Neural progenitor cell (in vitro differentiated cells): Measurements from ENCODE around the gene VSTM5.

ENCODE experiments used
- EZH2 ChIP-seq: fragments of 200-600 bp; sonication (generic); IDR thresholded peaks from 2 replicates; pipeline ENCODE4 v1.6.1; 2017; ENCODE audit warnings: antibody characterized with exemption, mild to moderate bottlenecking, moderate library complexity
- EZH2phosphoT487 ChIP-seq: fragments of 200-600 bp; sonication (generic); IDR thresholded peaks from 2 replicates; pipeline ENCODE4 v1.6.1; 2017; ENCODE audit warnings: antibody characterized with exemption

DNA sequence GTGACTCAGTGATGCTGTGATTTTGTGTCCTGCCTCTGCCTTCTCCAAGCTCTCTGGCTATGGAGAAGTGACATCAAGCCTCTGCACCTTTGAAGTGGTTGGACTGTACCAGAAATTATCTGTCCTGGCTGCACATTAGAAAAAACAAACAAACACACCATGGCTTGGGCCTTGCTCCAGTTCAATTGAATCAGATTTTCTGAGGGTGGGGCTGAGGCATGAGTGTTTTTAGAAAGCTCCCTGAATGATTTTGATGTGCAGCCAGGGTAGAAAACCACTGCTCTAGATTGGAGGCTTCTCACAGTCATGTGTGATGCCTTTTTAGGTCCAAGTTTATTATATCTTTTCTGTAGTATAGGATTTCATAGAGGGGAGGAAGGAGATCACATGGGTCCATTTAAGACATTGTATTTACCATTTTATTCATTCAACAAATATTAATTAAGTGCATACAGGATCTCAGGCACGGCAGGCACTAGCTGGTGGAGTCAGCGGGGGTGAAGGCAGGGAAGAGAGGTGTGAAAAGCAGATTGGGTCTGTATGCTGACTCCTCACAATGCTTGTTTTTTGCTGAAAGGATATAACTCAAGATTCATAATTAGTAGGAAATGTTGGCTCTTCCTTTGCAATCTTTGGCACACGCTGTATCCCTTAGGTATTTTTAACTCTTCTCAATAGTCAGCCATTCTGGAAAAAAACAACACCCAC is 7.1 kb upstream of the VSTM5 start:
- TF ChIP-seq EZH2phosphoT487 (no peak), EZH2 (no peak)
